ENCODE data around the gene RRP15. TPM values are rescaled to one million over a fixed set of nuclear protein-coding genes. Genes with fewer than 3 reads are reported as not detected.

Gene RRP15
- polyA plus RNA-seq, 1 donor (not counting 4 experiments of a cell fraction or from before 2014, with no cell fraction given) = 15.8 TPM

DNA sequence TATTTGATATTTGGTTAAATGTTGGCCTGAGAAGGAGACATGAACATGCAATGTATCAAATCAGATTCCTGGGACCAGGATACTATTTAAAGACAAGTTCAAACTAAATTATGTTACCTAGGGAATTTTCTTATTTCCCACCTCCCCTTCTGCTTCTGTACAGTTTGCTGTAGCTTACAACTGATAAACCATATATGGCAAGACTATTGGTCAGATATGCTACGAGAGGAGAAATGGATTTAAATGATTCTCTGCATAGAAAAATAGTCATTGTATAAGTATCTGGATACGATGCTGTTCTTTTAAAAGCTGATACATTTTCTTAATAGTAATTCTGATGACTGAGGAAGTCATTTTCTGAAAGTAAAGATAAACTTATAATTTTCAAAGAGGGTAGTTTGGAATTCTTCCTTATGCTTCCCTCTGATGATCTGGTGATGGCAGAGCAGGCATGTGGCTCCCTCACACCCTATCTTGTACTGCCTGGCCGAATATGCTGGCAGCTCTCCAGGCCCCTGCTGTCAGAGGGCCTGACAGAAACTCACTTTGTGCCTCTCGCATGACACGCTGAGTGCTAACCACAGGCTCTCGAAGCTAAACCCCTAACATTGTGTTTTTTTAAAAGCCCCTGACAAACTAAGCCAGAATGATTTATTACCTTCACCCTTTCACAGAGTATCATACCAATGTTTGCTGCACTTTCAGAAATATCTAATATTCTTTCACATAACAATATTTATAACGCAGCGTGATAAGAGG, 19.4 kb downstream of the RRP15 start:
- Histone ChIP-seq H3K4me3 (ENCODE audit: control insufficient read depth in 2 of 3, extremely low read depth in 1 of 3, insufficient read depth in 2 of 3, low read depth in 1 of 3, low read length in 3 of 3) (no peak overlapping the region), H4K20me1 (ENCODE audit: control insufficient read depth, extremely low read depth, insufficient read depth, low read length) (no peaks in the 10 kb centered on the region), H3K9ac (ENCODE audit: control insufficient read depth, extremely low read depth, insufficient read depth, low read length) (no peak overlapping the region), H3K4me1 (ENCODE audit: control insufficient read depth, extremely low read depth, insufficient read depth, low read length) (peaks cover 2% of the 10 kb centered on the region), H3K4me2 (ENCODE audit: control insufficient read depth, extremely low read depth, insufficient read depth, low read depth, low read length) (no peak overlapping the region), H3K27ac (ENCODE audit: control insufficient read depth, insufficient read depth, low read length) (no peak overlapping the region), H3K36me3 (ENCODE audit: control insufficient read depth in 2 of 2, extremely low read depth in 1 of 2, insufficient read depth in 2 of 2, low read length in 2 of 2) (peaks cover 2 to 8% of the 10 kb centered on the region in 2 experiments), H3K9me3 (ENCODE audit: control insufficient read depth, low read depth, low read length) (no peaks in the 10 kb centered on the region), H3K79me2 (ENCODE audit: control insufficient read depth, insufficient read depth, low read length) (peaks cover 21% of the 10 kb centered on the region), H3K9me1 (ENCODE audit: control insufficient read depth, extremely low read depth, insufficient read depth, low read length) (no peaks in the 10 kb centered on the region), H2AFZ (ENCODE audit: control insufficient read depth, low read length) (no peak overlapping the region), H3K27me3 (ENCODE audit: control insufficient read depth, extremely low read depth, insufficient read depth, low read length) (no peaks in the 10 kb centered on the region)
- DNase-seq (ENCODE audit: low read depth, low spot score) = no peak
- no peak for TF ChIP-seq EZH2 (IDR thresholded peaks at IDR 0.05; ENCODE audit: low read length)
- TF ChIP-seq, protein P1, sequence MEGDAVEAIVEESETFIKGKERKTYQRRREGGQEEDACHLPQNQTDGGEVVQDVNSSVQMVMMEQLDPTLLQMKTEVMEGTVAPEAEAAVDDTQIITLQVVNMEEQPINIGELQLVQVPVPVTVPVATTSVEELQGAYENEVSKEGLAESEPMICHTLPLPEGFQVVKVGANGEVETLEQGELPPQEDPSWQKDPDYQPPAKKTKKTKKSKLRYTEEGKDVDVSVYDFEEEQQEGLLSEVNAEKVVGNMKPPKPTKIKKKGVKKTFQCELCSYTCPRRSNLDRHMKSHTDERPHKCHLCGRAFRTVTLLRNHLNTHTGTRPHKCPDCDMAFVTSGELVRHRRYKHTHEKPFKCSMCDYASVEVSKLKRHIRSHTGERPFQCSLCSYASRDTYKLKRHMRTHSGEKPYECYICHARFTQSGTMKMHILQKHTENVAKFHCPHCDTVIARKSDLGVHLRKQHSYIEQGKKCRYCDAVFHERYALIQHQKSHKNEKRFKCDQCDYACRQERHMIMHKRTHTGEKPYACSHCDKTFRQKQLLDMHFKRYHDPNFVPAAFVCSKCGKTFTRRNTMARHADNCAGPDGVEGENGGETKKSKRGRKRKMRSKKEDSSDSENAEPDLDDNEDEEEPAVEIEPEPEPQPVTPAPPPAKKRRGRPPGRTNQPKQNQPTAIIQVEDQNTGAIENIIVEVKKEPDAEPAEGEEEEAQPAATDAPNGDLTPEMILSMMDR (optimal IDR thresholded peaks at IDR 0.05 in 1 of 3, IDR thresholded peaks at IDR 0.05 in 1 of 3, conservative IDR thresholded peaks at IDR 0.05 in 1 of 3; ENCODE audit: extremely low read depth in 1 of 3, insufficient read depth in 2 of 3, low read length in 3 of 3) = no peak
- no peak for FAIRE-seq
- dilution Hi-C loops (cut with MboI; ENCODE audit: extremely low pct_ligation_motif_present, low sequenced_read_pairs) = no loop called here

DNA sequence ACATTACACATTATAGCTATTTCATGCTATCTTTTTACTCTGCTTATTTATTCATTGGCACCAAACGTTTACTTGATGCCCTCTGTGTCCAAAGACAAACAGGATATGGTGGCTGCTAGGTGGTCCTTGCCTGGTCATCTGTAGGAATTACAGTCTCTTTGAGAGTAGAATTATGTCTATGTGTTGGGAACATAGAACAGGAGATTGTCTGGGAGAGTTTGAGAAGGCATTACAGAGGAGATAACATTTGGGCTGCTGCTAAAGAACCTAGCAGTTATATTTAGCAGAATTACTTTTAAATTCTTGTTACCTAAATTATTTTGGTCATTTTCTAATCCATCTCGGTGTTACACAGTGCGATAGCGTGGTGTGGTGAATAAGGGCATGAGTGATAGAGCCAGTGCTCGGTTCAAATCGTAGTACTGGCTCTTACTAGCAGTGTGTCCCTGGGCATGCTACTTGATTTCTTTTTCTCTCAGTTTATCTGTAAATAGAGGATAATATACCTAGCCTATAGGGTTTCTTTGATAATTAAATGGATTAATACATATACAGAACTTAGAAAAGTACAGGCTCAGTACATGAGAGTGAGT, 20.5 kb downstream of the RRP15 start:
- H3K27ac ChIP-seq (ENCODE audit: control insufficient read depth, insufficient read depth, low read length) = no peak overlapping the region
- H3K9ac ChIP-seq (ENCODE audit: control insufficient read depth, extremely low read depth, insufficient read depth, low read length) = no peak overlapping the region
- no peaks in the 10 kb centered on the region for H3K4me1 ChIP-seq (ENCODE audit: control insufficient read depth, extremely low read depth, insufficient read depth, low read length)
- no peak for FAIRE-seq
- H3K36me3 ChIP-seq (ENCODE audit: control insufficient read depth in 2 of 2, extremely low read depth in 1 of 2, insufficient read depth in 2 of 2, low read length in 2 of 2) = peaks cover 2 to 8% of the 10 kb centered on the region in 2 experiments
- H3K79me2 ChIP-seq (ENCODE audit: control insufficient read depth, insufficient read depth, low read length) = peaks cover 13% of the 10 kb centered on the region
- no peak overlapping the region for H3K4me2 ChIP-seq (ENCODE audit: control insufficient read depth, extremely low read depth, insufficient read depth, low read depth, low read length)
- no peaks in the 10 kb centered on the region for H3K9me1 ChIP-seq (ENCODE audit: control insufficient read depth, extremely low read depth, insufficient read depth, low read length)
- TF ChIP-seq, protein P1 (optimal IDR thresholded peaks at IDR 0.05 in 1 of 3, IDR thresholded peaks at IDR 0.05 in 1 of 3, conservative IDR thresholded peaks at IDR 0.05 in 1 of 3; ENCODE audit: extremely low read depth in 1 of 3, insufficient read depth in 2 of 3, low read length in 3 of 3) = no peak
- TF ChIP-seq EZH2 (IDR thresholded peaks at IDR 0.05; ENCODE audit: low read length) = no peak
- no peak overlapping the region for H3K4me3 ChIP-seq (ENCODE audit: control insufficient read depth in 2 of 3, extremely low read depth in 1 of 3, insufficient read depth in 2 of 3, low read depth in 1 of 3, low read length in 3 of 3)
- no peaks in the 10 kb centered on the region for H3K9me3 ChIP-seq (ENCODE audit: control insufficient read depth, low read depth, low read length)
- dilution Hi-C loops (cut with MboI; ENCODE audit: extremely low pct_ligation_motif_present, low sequenced_read_pairs) = no loop called here
- no peak for DNase-seq (ENCODE audit: low read depth, low spot score)
- H3K27me3 ChIP-seq (ENCODE audit: control insufficient read depth, extremely low read depth, insufficient read depth, low read length) = no peaks in the 10 kb centered on the region
- no peak overlapping the region for H2AFZ ChIP-seq (ENCODE audit: control insufficient read depth, low read length)
- H4K20me1 ChIP-seq (ENCODE audit: control insufficient read depth, extremely low read depth, insufficient read depth, low read length) = no peaks in the 10 kb centered on the region

Data from keratinocyte (primary cell).